Kidney (tissue), 14 donors: ENCODE data around the gene ABL1. TPM values are rescaled to one million over a fixed set of nuclear protein-coding genes. Genes with fewer than 3 reads are reported as not detected.
"Not testable (repeated sequence)": the region's sequence is repeated elsewhere in the genome, so short reads cannot be mapped to it uniquely, and the experiment has no call there.

Experiments used
- DNase-seq, 5 donors: peaks; one replicate each; pipeline ENCODE4 v3.0.0-alpha.2; 2013 to 2020
- FAIRE-seq: peaks from 2 replicates; lab custom pipeline; 2012; peaks lifted over from hg19 to GRCh38; lab: Jason Lieb, UNC
- H3K27ac ChIP-seq, 2 donors: one replicate each; pipeline ENCODE4 v1.7.0; 2013; ENCODE audit warnings: low read depth in 2 of 2, low read length in 2 of 2, inconsistent platforms in 1 of 2
- H3K27me3 ChIP-seq: one replicate; pipeline ENCODE4 v1.7.1; 2013; ENCODE audit warnings: low read length, inconsistent platforms; ENCODE audit not compliant: control insufficient read depth, insufficient read depth
- H3K36me3 ChIP-seq, 3 donors: one replicate each; pipeline versions ENCODE4 v1.7.0 to v1.7.1; 2013; ENCODE audit warnings: low read length in 3 of 3, control low read depth in 1 of 3, inconsistent platforms in 1 of 3; ENCODE audit not compliant: insufficient read depth in 3 of 3, control insufficient read depth in 2 of 3
- H3K4me1 ChIP-seq, 3 donors: one replicate each; pipeline versions ENCODE4 v1.7.0 to v1.7.1; 2013; ENCODE audit warnings: low read length in 3 of 3, inconsistent platforms in 1 of 3, low read depth in 1 of 3; ENCODE audit not compliant: control insufficient read depth in 2 of 3, insufficient read depth in 2 of 3
- H3K4me3 ChIP-seq, 3 donors: one replicate each; pipeline versions ENCODE4 v1.7.0 to v1.8.1; 2013; ENCODE audit warnings: low read length in 3 of 3, control low read depth in 1 of 3, inconsistent platforms in 1 of 3
- H3K9ac ChIP-seq, 3 donors: one replicate each; pipeline versions ENCODE4 v1.7.0 to v1.7.1; 2013; ENCODE audit warnings: low read length in 3 of 3, control low read depth in 1 of 3, inconsistent platforms in 1 of 3
- H3K9me3 ChIP-seq, 3 donors: one replicate each; pipeline versions ENCODE4 v1.7.0 to v1.7.1; 2013; ENCODE audit warnings: low read length in 3 of 3, control low read depth in 1 of 3, inconsistent platforms in 1 of 3; ENCODE audit not compliant: control insufficient read depth in 2 of 3, insufficient read depth in 1 of 3
- CTCF ChIP-seq: IDR thresholded peaks from 3 replicates; pipeline ENCODE4 v1.5.1; 2012; ENCODE audit warnings: mild to moderate bottlenecking, moderate library complexity, borderline replicate concordance; ENCODE audit not compliant: insufficient read depth; ENCODE audit errors: extremely low read depth
- intact Hi-C: fragments of 100-400 bp; cut with DNase I; formaldehyde crosslinking; loops from one replicate; pipeline ENCODE4 v1.11.1; 2022
- polyA plus RNA-seq: library from polyadenylated mRNA; stranded (reverse); fragments of 350-450 nt; fragmentation: Illumina TruSeq; extraction: RNeasy Lipid Tissue Mini Kit (QIAGEN cat#74804); gene quantifications from one replicate; pipeline ENCODE4 v1.2.3, GENCODE V29; 2014; ENCODE audit warnings: low read depth, low replicate concordance; ENCODE audit not compliant: insufficient read depth
- total RNA-seq: library from RNA; stranded (reverse); fragmentation: NEBNext Ultra II Directional; extraction: Animal tissue kit (Norgen Biotek cat#: 25700); gene quantifications from one replicate; pipeline ENCODE4 v1.2.1, GENCODE V29; 2021
- donor health status: control.
- donor health status: control.
- donor health status: control.
- donor health status: control.
- donor health status: control.
- donor health status: DM: yes; HTN: yes; CAD: no.
- donor health status: Normal renal cell carcinoma (clear cell type).

ABL1 gene
- total and polyA plus RNA-seq, 2 donors from 2014 or later, result 15.0 to 63.6 TPM

- FAIRE-seq (no peak), DNase-seq (no peak)
- no peak for TF ChIP-seq CTCF
- Histone ChIP-seq H3K9ac (no peak overlapping the region), H3K27ac (no peak overlapping the region), H3K9me3 (peaks cover 0 to 11% (median 0%) of the 10 kb centered on the region in 3 donors), H3K27me3 (no peaks in the 10 kb centered on the region), H3K36me3 (no peaks in the 10 kb centered on the region), H3K4me3 (no peak overlapping the region), H3K4me1 (peaks cover 0 to 7% (median 2%) of the 10 kb centered on the region in 3 donors)
- intact Hi-C loops, result no loop called here
Measured at GRCh38 chr9:130789747-130790672, 45.0 kb upstream of the ABL1 start.

GRCh38 chr9:130791303-130791894 is 43.7 kb upstream of the ABL1 start:
- no peak for FAIRE-seq
- intact Hi-C loops, result no loop called here
- H3K9ac ChIP-seq, result no peak overlapping the region

DNA sequence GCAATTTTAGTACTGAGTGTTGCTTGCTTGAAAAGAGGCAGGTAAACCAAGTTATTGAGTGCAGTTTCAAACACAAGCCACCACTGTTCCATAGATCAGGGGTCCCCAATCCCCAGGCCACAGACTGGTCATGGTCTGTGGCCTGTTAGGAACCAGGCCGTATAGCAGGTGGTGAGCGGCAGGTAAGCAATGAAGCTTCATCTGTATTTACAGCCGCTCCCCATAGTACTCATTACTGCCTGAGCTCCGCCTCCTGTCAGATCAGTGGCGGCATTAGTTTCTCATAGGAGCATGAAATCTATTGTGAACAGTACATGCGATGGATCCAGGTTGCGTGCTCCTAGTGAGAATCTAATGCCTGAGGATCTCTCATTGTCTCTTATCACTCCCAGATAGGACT is 41.5 kb upstream of the ABL1 start:
- H3K9ac ChIP-seq, result no peak overlapping the region
- H3K27ac ChIP-seq, result no peak overlapping the region
- intact Hi-C loops, result no loop called here
- no peak overlapping the region for H3K4me3 ChIP-seq
- no peaks in the 10 kb centered on the region for H3K36me3 ChIP-seq
- DNase-seq (no peak), FAIRE-seq (no peak)
- H3K9me3 ChIP-seq, result peaks cover 0 to 11% (median 0%) of the 10 kb centered on the region in 3 donors
- TF ChIP-seq CTCF, result no peak
- no peaks in the 10 kb centered on the region for H3K27me3 ChIP-seq
- peaks cover 0 to 2% (median 0%) of the 10 kb centered on the region in 3 donors for H3K4me1 ChIP-seq

More at GRCh38 chr9:130791303-130791894, 43.7 kb upstream of the ABL1 start:
- Histone ChIP-seq H3K27me3 (no peaks in the 10 kb centered on the region), H3K4me1 (peaks cover 0 to 4% (median 0%) of the 10 kb centered on the region in 3 donors), H3K36me3 (no peaks in the 10 kb centered on the region), H3K9me3 (peaks cover 0 to 11% (median 0%) of the 10 kb centered on the region in 3 donors), H3K27ac (no peak overlapping the region), H3K4me3 (no peak overlapping the region)
- no peak for TF ChIP-seq CTCF
- DNase-seq, result peak in 4 of 5 donors; percentile 50 to 63 (median 52)

GRCh38 chr9:130794021-130794420 is 41.0 kb upstream of the ABL1 start:
- intact Hi-C loops, H3K9ac ChIP-seq, DNase-seq, H3K4me1 ChIP-seq, H3K27ac ChIP-seq, FAIRE-seq, H3K4me3 ChIP-seq, H3K36me3 ChIP-seq, H3K27me3 ChIP-seq: not testable (repeated sequence)
- peaks cover 0 to 11% (median 0%) of the 10 kb centered on the region in 3 donors for H3K9me3 ChIP-seq

DNA sequence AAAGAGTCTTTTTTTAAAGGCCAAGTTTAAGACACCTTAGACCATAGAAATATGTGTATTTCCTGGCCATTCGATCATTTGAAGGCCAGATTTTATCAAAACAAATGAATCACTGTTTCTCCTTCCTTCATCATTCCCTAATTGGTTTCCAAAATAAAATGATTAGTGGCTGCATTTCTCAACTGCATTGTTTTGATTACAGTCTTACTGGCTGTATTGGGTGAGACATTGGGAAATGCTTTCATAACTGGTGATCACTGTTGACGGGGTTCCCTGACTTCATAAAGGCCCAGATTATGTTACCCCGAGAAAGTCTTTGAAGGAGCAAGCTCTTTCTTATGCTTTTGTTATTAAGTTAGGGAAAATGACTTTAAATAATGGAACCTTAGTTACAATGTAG is 40.6 kb upstream of the ABL1 start:
- H3K9me3 ChIP-seq, H3K27me3 ChIP-seq, H3K4me3 ChIP-seq, H3K9ac ChIP-seq, H3K36me3 ChIP-seq, intact Hi-C loops, FAIRE-seq, DNase-seq, H3K4me1 ChIP-seq, H3K27ac ChIP-seq: not testable (repeated sequence)
